Neural progenitor cell (in vitro differentiated cells): ENCODE data around the gene IQCH.

Source experiments
- EZH2 ChIP-seq: fragments of 200-600 bp; sonication (generic); IDR thresholded peaks from 2 replicates; pipeline ENCODE4 v1.6.1; 2017; ENCODE audit warnings: antibody characterized with exemption, mild to moderate bottlenecking, moderate library complexity
- TF ChIP-seq, protein P1 (sequence below): fragments of 200-600 bp; sonication (generic); IDR thresholded peaks from 2 replicates; pipeline ENCODE4 v1.5.1; 2017; ENCODE audit warnings: antibody characterized with exemption, mild to moderate bottlenecking

DNA sequence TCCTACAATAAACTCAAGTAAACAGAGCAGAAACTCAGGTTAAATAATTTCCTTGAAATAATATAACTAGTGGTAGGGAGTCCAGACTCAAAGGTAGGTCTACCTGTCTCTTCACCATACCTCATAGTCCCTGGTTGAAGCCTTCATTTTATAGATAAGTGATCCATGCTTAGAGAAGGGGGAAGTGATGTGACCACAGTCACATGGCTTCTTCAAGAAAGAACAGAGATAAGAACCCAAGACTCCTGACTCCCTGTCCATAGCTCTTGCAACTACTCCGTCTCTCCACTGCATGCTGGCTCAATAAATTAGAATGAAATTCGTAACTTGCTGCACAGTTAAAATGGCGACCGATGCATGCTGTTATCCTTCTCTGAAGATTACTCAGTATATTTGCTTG is 255.3 kb downstream of the IQCH start:
- TF ChIP-seq, protein P1, sequence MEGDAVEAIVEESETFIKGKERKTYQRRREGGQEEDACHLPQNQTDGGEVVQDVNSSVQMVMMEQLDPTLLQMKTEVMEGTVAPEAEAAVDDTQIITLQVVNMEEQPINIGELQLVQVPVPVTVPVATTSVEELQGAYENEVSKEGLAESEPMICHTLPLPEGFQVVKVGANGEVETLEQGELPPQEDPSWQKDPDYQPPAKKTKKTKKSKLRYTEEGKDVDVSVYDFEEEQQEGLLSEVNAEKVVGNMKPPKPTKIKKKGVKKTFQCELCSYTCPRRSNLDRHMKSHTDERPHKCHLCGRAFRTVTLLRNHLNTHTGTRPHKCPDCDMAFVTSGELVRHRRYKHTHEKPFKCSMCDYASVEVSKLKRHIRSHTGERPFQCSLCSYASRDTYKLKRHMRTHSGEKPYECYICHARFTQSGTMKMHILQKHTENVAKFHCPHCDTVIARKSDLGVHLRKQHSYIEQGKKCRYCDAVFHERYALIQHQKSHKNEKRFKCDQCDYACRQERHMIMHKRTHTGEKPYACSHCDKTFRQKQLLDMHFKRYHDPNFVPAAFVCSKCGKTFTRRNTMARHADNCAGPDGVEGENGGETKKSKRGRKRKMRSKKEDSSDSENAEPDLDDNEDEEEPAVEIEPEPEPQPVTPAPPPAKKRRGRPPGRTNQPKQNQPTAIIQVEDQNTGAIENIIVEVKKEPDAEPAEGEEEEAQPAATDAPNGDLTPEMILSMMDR, result no peak
- no peak for TF ChIP-seq EZH2
